Muscle layer of colon (tissue), 2 donors: ENCODE measurements around the gene CYBB.

Experiments used
- H3K27ac ChIP-seq: one replicate; pipeline ENCODE4 v1.7.0; 2013; ENCODE audit warnings: low read depth, mild to moderate bottlenecking, low read length, moderate library complexity
- H3K27me3 ChIP-seq, 2 donors: one replicate each; pipeline ENCODE4 v1.7.0; 2013; ENCODE audit warnings: low read length in 2 of 2, mild to moderate bottlenecking in 2 of 2; ENCODE audit not compliant: insufficient read depth in 2 of 2, control insufficient read depth in 1 of 2
- H3K36me3 ChIP-seq: one replicate; pipeline ENCODE4 v1.7.0; 2013; ENCODE audit warnings: mild to moderate bottlenecking, low read length; ENCODE audit not compliant: insufficient read depth
- H3K4me1 ChIP-seq: one replicate; pipeline ENCODE4 v1.7.0; 2013; ENCODE audit warnings: mild to moderate bottlenecking, low read length; ENCODE audit not compliant: insufficient read depth
- H3K4me3 ChIP-seq, 2 donors: one replicate each; pipeline ENCODE4 v1.7.0; 2013; ENCODE audit warnings: low read length in 2 of 2, low read depth in 1 of 2, mild to moderate bottlenecking in 1 of 2, moderate library complexity in 1 of 2
- H3K9ac ChIP-seq: one replicate; pipeline ENCODE4 v1.7.0; 2013; ENCODE audit warnings: low read length
- H3K9me3 ChIP-seq: one replicate; pipeline ENCODE4 v1.7.0; 2013; ENCODE audit warnings: mild to moderate bottlenecking, low read length
- donor health status: abdominal sarcoma.
- donor health status: Adenocarcinoma of cecum.

CYBB gene

DNA sequence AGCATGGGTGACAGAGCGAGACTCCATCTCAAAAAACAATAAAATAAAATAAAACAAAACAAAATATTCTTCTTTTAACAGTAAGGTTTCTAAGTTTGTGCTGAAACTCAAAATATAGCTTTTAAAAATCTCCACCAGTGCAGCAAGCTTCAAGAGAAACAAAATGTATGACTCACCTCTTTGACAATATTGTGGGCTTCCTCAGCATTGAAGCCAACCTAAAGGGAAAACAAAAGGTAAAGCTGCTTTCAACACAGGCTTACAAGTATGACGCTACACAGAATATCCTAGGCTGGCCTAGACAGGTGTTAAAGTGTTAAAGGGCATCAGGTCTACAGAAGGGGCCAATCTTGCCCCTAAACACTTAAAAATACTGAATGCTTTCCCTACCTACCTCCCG, 66.3 kb downstream of the CYBB start:
- no peaks in the 10 kb centered on the region for H3K36me3 ChIP-seq
- no peaks in the 10 kb centered on the region for H3K9me3 ChIP-seq
- H3K27ac ChIP-seq, result no peak overlapping the region
- peaks cover 3% of the 10 kb centered on the region for H3K4me1 ChIP-seq
- H3K4me3 ChIP-seq, result no peak overlapping the region
- no peaks in the 10 kb centered on the region for H3K27me3 ChIP-seq
- no peak overlapping the region for H3K9ac ChIP-seq

DNA sequence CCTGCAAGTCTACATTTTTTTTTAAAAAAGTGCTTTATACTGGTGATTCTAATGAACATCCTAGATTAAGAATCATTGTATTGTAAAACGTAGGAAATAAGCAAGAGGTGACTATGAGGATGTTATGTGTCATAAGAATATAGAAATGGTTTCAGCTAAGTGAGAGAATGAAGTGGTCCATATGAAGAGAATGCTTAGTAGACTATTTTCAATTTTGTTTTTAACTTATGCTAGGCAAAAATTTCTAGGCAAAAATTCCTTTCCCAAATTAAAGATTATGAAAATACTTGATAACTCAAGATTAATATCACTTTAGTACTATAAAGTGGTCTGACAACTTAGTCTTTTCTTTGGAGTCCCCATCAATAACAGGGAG, 66.7 kb downstream of the CYBB start:
- H3K27me3 ChIP-seq, result no peaks in the 10 kb centered on the region
- H3K9me3 ChIP-seq, result no peaks in the 10 kb centered on the region
- H3K4me3 ChIP-seq, result peak overlapping the region; percentile 50 to 65
- peaks cover 3% of the 10 kb centered on the region for H3K4me1 ChIP-seq
- H3K27ac ChIP-seq, result peak overlapping the region; percentile 56
- peak overlapping the region; percentile 53 for H3K9ac ChIP-seq
- H3K36me3 ChIP-seq, result no peaks in the 10 kb centered on the region

DNA sequence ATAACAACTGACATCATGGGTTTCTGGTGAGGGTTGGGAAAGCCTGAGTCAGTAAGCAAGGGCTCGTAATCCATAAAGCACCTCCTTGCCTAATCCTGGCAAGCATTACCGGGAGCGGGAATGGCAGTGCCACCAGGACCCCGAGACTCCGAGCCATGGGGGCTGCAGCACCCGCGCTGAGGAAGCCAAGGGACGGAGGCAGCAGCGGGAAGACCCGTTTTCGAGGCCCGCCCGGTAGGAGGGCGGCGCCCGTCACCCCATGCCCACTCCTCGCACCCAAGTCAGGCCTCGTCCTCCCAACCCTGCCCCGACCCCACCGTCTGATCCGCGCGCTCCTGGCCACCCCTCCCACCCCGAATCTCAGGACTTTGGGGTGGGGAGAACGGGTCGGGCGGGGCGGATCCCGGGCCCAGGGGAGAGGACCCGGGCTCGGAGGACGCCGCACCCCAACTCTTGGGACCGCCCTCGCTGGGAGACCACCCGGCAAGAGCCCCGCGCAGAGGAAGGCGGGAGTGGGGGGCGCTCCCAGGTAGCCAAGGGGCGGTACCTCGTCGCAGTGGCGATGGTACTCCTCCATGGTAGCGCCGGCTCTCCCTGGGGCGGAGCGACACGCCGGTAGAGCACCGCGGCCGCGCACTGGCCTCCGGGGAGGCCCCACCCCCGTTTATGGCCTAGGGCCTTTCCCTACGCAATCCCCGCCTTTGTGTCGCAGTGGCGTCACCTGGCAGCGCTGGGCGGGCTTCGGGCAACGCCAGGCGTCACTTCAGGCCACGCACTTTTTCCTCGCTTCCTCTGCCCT, 67.3 kb downstream of the CYBB start, which contains the start of gene DYNLT3:
Gene DYNLT3, minus strand, starts transcription at position 638 of the 799 bp plus-strand sequence. Its CDS starts 61 bp downstream, at position 577.
- H3K9me3 ChIP-seq, result no peaks in the 10 kb centered on the region
- peak within 1 kb of the TSS; percentile 50 to 65 for H3K4me3 ChIP-seq
- H3K27ac ChIP-seq, result peak within 1 kb of the TSS; percentile 56
- no peaks in the 10 kb centered on the region for H3K36me3 ChIP-seq
- peaks cover 3% of the 10 kb centered on the region for H3K4me1 ChIP-seq
- no peaks in the 10 kb centered on the region for H3K27me3 ChIP-seq
- peak within 1 kb of the TSS; percentile 53 for H3K9ac ChIP-seq

DNA sequence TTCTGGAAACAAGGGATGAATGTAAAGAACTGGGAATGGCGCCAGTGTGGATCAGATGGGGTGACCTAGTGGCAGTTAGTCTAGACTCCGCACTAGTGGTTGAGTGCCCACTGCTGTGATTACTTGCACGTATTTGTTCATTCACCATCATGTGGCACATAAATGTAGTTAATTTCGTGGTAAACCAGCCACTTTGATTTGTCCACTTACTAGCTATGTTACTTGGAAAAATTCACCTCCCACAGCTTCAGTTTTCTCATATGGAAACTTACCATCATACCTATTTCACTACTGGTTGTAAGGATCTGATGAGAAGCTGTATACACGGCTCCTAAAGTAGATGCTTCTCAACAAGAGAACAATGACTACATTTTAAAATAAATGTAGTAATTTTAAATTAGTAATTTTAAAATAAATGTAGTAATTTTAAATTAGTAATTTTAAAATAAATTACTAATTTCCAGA, 67.9 kb downstream of the CYBB start:
- Histone ChIP-seq H3K27ac (no peak overlapping the region), H3K9me3 (no peaks in the 10 kb centered on the region), H3K27me3 (no peaks in the 10 kb centered on the region), H3K36me3 (no peaks in the 10 kb centered on the region), H3K4me3 (peak overlapping the region; percentile 50 to 65), H3K4me1 (peaks cover 3% of the 10 kb centered on the region), H3K9ac (no peak overlapping the region)

DNA sequence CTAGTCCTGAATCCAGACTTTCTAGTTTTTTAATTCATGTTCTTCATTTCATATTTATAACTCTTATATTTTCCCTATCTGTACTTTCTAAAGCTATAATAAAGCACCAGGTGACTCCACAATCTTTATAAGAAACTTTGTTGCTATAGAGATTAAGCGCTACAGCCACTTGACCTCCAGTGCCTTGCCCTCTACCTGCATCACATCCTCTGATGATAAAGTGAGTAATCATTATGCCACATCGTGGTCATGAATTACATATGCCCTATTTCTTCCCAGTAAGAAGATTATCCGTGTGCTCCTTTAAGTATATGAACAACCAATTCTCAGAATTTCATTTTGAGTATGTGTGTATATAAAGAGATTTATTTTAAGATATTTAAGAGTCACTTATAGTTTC, 74.3 kb downstream of the CYBB start:
- H3K27ac ChIP-seq, result no peak overlapping the region
- no peaks in the 10 kb centered on the region for H3K36me3 ChIP-seq
- no peaks in the 10 kb centered on the region for H3K4me1 ChIP-seq
- H3K9ac ChIP-seq, result no peak overlapping the region
- no peaks in the 10 kb centered on the region for H3K9me3 ChIP-seq
- no peaks in the 10 kb centered on the region for H3K27me3 ChIP-seq
- H3K4me3 ChIP-seq, result no peak overlapping the region

DNA sequence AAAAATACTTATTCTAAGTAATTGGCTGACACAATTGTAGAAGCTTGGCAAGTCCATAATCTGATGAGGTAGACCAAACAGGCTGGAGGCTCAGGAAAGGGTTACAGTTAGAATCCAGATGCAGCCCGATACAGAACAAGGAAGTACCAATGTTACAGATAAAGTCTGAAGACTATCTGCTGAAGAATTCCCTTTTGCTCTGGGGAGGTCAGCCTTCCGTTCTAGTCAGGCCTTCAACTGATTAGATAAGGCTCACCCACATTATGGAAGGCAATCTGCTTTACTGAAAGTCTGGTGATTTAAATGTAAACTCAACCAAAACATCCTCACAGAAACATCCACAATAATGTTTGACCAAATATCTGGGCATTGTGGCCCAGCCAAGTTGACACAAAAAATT, 74.9 kb downstream of the CYBB start:
- Histone ChIP-seq H3K9ac (no peak overlapping the region), H3K27me3 (no peaks in the 10 kb centered on the region), H3K36me3 (no peaks in the 10 kb centered on the region), H3K9me3 (no peaks in the 10 kb centered on the region), H3K27ac (no peak overlapping the region), H3K4me3 (no peak overlapping the region), H3K4me1 (no peaks in the 10 kb centered on the region)

DNA sequence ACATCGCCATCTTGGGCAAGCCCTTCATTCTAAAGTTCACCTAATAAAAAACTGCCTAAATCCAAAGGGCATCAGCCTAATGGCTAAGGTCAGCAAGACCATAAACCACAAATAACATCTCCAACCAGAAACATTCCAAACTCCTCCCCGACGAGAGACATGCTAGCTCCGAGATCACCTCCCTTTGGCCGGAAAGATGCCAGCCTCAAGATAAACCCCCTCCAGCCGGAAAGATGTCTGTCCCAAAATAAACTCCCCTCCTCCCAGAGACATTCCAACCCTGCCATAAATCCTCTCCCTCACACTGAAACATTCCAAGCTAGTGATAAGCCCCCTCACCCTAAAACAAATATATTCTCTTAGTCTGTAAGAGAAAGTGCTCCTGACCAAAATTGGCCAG, 80.9 kb downstream of the CYBB start:
- no peak overlapping the region for H3K9ac ChIP-seq
- no peaks in the 10 kb centered on the region for H3K36me3 ChIP-seq
- no peaks in the 10 kb centered on the region for H3K9me3 ChIP-seq
- H3K27ac ChIP-seq, result no peak overlapping the region
- no peaks in the 10 kb centered on the region for H3K4me1 ChIP-seq
- H3K27me3 ChIP-seq, result no peaks in the 10 kb centered on the region
- H3K4me3 ChIP-seq, result no peak overlapping the region

DNA sequence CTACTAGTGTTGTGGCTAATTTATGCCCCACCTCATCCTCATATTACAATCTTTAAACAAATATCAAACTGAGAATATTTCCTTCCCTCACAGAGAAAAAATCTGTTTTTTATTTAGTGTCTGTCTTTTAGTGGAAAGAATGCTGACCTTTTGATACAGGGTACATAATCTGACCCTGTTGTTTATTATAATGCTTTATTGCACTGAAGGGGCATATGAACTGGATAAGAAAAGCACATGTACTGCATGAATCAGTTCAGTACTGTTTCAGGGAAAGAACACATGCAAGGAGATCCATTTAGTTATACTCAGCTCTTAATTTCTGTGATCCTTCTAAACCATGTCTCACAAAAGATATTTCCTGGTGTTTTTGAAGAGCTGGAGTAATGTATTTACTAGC, 83.0 kb downstream of the CYBB start:
- Histone ChIP-seq H3K27me3 (peaks cover 0 to 6% of the 10 kb centered on the region in 2 donors), H3K9me3 (no peaks in the 10 kb centered on the region), H3K36me3 (no peaks in the 10 kb centered on the region), H3K9ac (no peak overlapping the region), H3K4me1 (no peaks in the 10 kb centered on the region), H3K27ac (no peak overlapping the region), H3K4me3 (no peak overlapping the region)
